ENCODE data around the gene SELENOT. TPM values are rescaled to one million over a fixed set of nuclear protein-coding genes. Genes with fewer than 3 reads are reported as not detected.

SELENOT gene
- total RNA-seq, 1 donor from 2014 or later: 133 TPM

DNA sequence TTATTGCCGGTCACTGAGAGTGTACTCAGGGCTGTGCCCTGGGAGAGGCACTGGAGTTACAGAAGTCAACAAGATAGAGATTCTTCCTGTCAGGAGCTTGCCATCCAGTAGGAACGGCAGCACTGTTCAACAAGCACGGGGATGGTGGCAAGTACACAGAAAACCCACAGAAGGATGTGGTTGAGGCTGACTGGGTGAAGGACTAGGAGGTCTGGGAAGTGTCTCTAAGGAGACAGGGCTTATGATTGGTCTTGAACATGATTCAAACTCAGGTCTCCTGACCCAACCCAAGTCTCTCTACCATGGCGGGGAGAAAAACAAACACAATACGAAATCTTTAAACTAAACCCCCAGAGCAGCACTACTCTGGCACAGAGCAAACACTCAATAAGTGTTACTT lies 63.0 kb downstream of the SELENOT start:
- H3K4me3 ChIP-seq: no peak overlapping the region
- H3K27ac Mint-ChIP-seq: no peak overlapping the region
- H3K4me1 ChIP-seq: no peaks in the 10 kb centered on the region
- H3K4me2 ChIP-seq: no peak overlapping the region
- no peaks in the 10 kb centered on the region for H3K36me3 ChIP-seq
- no peaks in the 10 kb centered on the region for H3K9me3 ChIP-seq (ENCODE audit: low read depth)
- H3K4me3 Mint-ChIP-seq: no peak overlapping the region
- H3K9ac ChIP-seq: no peak overlapping the region
- no peaks in the 10 kb centered on the region for H3K4me1 Mint-ChIP-seq
- H4K20me1 ChIP-seq (ENCODE audit: low read depth): no peaks in the 10 kb centered on the region
- H2AFZ ChIP-seq (replicated peaks): no peak overlapping the region
- H3K36me3 Mint-ChIP-seq: no peaks in the 10 kb centered on the region
- no peaks in the 10 kb centered on the region for H3K79me2 ChIP-seq (ENCODE audit: low read depth)
- H3F3A ChIP-seq (ENCODE audit: low read depth): no peaks in the 10 kb centered on the region
- no peaks in the 10 kb centered on the region for H3K27me3 Mint-ChIP-seq (ENCODE audit: insufficient read depth, low read depth)
- no peak for DNase-seq (ENCODE audit: low spot score)
- TF ChIP-seq, protein P1, sequence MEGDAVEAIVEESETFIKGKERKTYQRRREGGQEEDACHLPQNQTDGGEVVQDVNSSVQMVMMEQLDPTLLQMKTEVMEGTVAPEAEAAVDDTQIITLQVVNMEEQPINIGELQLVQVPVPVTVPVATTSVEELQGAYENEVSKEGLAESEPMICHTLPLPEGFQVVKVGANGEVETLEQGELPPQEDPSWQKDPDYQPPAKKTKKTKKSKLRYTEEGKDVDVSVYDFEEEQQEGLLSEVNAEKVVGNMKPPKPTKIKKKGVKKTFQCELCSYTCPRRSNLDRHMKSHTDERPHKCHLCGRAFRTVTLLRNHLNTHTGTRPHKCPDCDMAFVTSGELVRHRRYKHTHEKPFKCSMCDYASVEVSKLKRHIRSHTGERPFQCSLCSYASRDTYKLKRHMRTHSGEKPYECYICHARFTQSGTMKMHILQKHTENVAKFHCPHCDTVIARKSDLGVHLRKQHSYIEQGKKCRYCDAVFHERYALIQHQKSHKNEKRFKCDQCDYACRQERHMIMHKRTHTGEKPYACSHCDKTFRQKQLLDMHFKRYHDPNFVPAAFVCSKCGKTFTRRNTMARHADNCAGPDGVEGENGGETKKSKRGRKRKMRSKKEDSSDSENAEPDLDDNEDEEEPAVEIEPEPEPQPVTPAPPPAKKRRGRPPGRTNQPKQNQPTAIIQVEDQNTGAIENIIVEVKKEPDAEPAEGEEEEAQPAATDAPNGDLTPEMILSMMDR (IDR thresholded peaks at IDR 0.05): no peak
- TF ChIP-seq EZH2 (IDR thresholded peaks at IDR 0.05): no peak
- no peak for TF ChIP-seq EZH2phosphoT487 (IDR thresholded peaks at IDR 0.05)
- no peak overlapping the region for H3K27ac ChIP-seq
- H3K27me3 ChIP-seq: no peaks in the 10 kb centered on the region
- no peaks in the 10 kb centered on the region for H3K9me3 Mint-ChIP-seq

DNA sequence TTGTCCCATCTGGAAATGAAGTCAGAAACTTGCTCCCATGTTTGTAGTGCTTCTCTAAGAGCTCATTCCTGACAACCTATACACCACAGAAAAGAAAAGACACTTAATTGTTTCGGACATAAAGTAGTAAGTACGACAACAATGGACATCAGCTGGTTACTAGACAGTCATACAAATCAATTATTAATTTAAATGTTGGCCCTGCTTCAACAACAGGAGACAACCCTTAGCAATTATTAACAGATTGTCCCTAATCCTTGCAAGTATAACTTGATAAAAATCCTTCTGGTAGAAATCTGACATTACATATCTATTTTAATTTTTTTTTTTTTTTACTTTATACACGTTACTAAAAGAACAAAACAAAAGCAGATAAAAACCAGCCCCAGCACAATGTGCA lies 70.8 kb downstream of the SELENOT start:
- Mint-ChIP-seq H3K27ac (no peak overlapping the region), H3K36me3 (no peaks in the 10 kb centered on the region), H3K9me3 (peaks cover 16% of the 10 kb centered on the region), H3K27me3 (ENCODE audit: insufficient read depth, low read depth) (no peaks in the 10 kb centered on the region), H3K4me3 (no peak overlapping the region), H3K4me1 (no peaks in the 10 kb centered on the region)
- H3K36me3 ChIP-seq: peaks cover 2% of the 10 kb centered on the region
- TF ChIP-seq, protein P1 (IDR thresholded peaks at IDR 0.05): no peak
- no peak for TF ChIP-seq EZH2phosphoT487 (IDR thresholded peaks at IDR 0.05)
- TF ChIP-seq EZH2 (IDR thresholded peaks at IDR 0.05): no peak
- peaks cover 7% of the 10 kb centered on the region for H3K9me3 ChIP-seq (ENCODE audit: low read depth)
- no peak overlapping the region for H2AFZ ChIP-seq (replicated peaks)
- no peaks in the 10 kb centered on the region for H3K27me3 ChIP-seq
- H3K27ac ChIP-seq: no peak overlapping the region
- no peaks in the 10 kb centered on the region for H3K79me2 ChIP-seq (ENCODE audit: low read depth)
- no peaks in the 10 kb centered on the region for H3K4me1 ChIP-seq
- no peak for DNase-seq (ENCODE audit: low spot score)
- H4K20me1 ChIP-seq (ENCODE audit: low read depth): no peaks in the 10 kb centered on the region
- no peak overlapping the region for H3K4me2 ChIP-seq
- H3K4me3 ChIP-seq: no peak overlapping the region
- no peak overlapping the region for H3K9ac ChIP-seq
- no peaks in the 10 kb centered on the region for H3F3A ChIP-seq (ENCODE audit: low read depth)

DNA sequence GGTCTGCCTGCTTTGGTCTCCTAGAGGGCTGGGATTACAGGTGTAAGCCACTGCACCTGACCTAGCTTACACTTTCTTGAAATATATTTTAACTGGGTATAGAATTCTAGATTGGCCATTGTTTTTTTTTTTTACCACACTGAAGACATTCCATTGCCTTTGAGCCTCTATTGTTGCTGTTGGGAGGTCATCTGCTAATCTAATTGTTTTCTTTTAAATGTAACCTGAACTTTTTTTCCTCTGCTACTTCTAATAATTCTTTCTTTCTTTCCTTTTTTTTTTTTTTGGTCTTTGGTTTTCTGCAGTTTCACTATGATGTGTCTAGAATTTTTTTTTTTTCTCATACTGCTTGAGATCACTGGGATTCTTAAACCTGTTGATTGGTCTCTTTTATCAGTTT lies 72.5 kb downstream of the SELENOT start:
- no peak overlapping the region for H3K4me2 ChIP-seq
- no peaks in the 10 kb centered on the region for H3F3A ChIP-seq (ENCODE audit: low read depth)
- H3K27ac Mint-ChIP-seq: no peak overlapping the region
- no peak overlapping the region for H3K4me3 Mint-ChIP-seq
- no peaks in the 10 kb centered on the region for H3K27me3 Mint-ChIP-seq (ENCODE audit: insufficient read depth, low read depth)
- DNase-seq (ENCODE audit: low spot score): no peak
- no peaks in the 10 kb centered on the region for H3K79me2 ChIP-seq (ENCODE audit: low read depth)
- no peak overlapping the region for H3K27ac ChIP-seq
- peaks cover 7% of the 10 kb centered on the region for H3K9me3 ChIP-seq (ENCODE audit: low read depth)
- no peaks in the 10 kb centered on the region for H3K36me3 Mint-ChIP-seq
- H3K27me3 ChIP-seq: no peaks in the 10 kb centered on the region
- H3K4me1 ChIP-seq: no peaks in the 10 kb centered on the region
- no peaks in the 10 kb centered on the region for H4K20me1 ChIP-seq (ENCODE audit: low read depth)
- no peak overlapping the region for H3K4me3 ChIP-seq
- H3K9ac ChIP-seq: no peak overlapping the region
- no peak for TF ChIP-seq EZH2 (IDR thresholded peaks at IDR 0.05)
- TF ChIP-seq, protein P1 (IDR thresholded peaks at IDR 0.05): no peak
- TF ChIP-seq EZH2phosphoT487 (IDR thresholded peaks at IDR 0.05): no peak
- H3K4me1 Mint-ChIP-seq: no peaks in the 10 kb centered on the region
- peaks cover 16% of the 10 kb centered on the region for H3K9me3 Mint-ChIP-seq
- H3K36me3 ChIP-seq: peaks cover 2% of the 10 kb centered on the region
- no peak overlapping the region for H2AFZ ChIP-seq (replicated peaks)

Other genes with a start within 250 kb of the SELENOT start
- 15.4 and 18.7 TPM in 2 replicates for gene TSC22D2, start 195.0 kb upstream of the SELENOT start, total RNA-seq (ENCODE audit: low replicate concordance)
- gene SERP1, start 56.8 kb upstream of the SELENOT start, total RNA-seq (ENCODE audit: low replicate concordance): 120 and 129 TPM in 2 replicates
- gene EIF2A, start 56.5 kb upstream of the SELENOT start, total RNA-seq (ENCODE audit: low replicate concordance): 109 and 135 TPM in 2 replicates
- gene ERICH6, start 100.6 kb downstream of the SELENOT start, total RNA-seq (ENCODE audit: low replicate concordance): 0.28 TPM in 1 of 2 replicates, not detected in the other
- 14.6 TPM in 2 replicates for gene SIAH2, start 159.8 kb downstream of the SELENOT start, total RNA-seq (ENCODE audit: low replicate concordance)